Left renal pelvis (tissue), 4 donors: ENCODE results near the gene NR2F1. TPM values are rescaled to one million over a fixed set of nuclear protein-coding genes. Genes with fewer than 3 reads are reported as not detected.
"Not testable (repeated sequence)": the region's sequence is repeated elsewhere in the genome, so short reads cannot be mapped to it uniquely, and the experiment has no call there.

Experiments used
- DNase-seq, 4 donors: peaks; one replicate each; pipeline ENCODE4 v3.0.0-alpha.2; 2013; ENCODE audit warnings: low read depth in 4 of 4, low spot score in 3 of 4
- polyA plus RNA-seq, 4 donors: library from polyadenylated mRNA; unstranded; fragments of 120-200 nt; gene quantifications; one replicate each; pipeline ENCODE4 v1.2.1, GENCODE V29; 2013; ENCODE audit not compliant: insufficient read length in 4 of 4

The NR2F1 gene
- polyA plus RNA-seq = 100 to 1,000 TPM; 223 to 932 (median 260) TPM

- peak; percentile 95 to 98 (median 96) for DNase-seq
Observed at GRCh38 chr5:93582677-93583438, at the start of gene NR2F1. NR2F1 (plus strand) TSS chr5:93583222; CDS start chr5:93585024, 1,802 bp downstream.

GRCh38 chr5:93545872-93546271, 37.1 kb upstream of the NR2F1 start:
- no peak for DNase-seq

- DNase-seq = not testable (repeated sequence)
Observed at GRCh38 chr5:93549594-93549993, 33.4 kb upstream of the NR2F1 start.

GRCh38 chr5:93557021-93557604, 25.9 kb upstream of the NR2F1 start:
- no peak for DNase-seq

GRCh38 chr5:93566091-93566490, 16.9 kb upstream of the NR2F1 start:
- DNase-seq = no peak

GRCh38 chr5:93567424-93567823, 15.6 kb upstream of the NR2F1 start:
- no peak for DNase-seq

- DNase-seq = no peak
Observed at GRCh38 chr5:93569300-93570160, 13.5 kb upstream of the NR2F1 start.

- DNase-seq = no peak
Observed at GRCh38 chr5:93570294-93571113, 12.5 kb upstream of the NR2F1 start.

GRCh38 chr5:93571114-93571949, 11.7 kb upstream of the NR2F1 start:
- DNase-seq = no peak

- no peak for DNase-seq
Observed at GRCh38 chr5:93572101-93572607, 10.9 kb upstream of the NR2F1 start.

GRCh38 chr5:93572608-93573353, 10.2 kb upstream of the NR2F1 start:
- DNase-seq = no peak

GRCh38 chr5:93573354-93574351, 9.4 kb upstream of the NR2F1 start:
- DNase-seq = no peak

- DNase-seq = no peak
Observed at GRCh38 chr5:93574491-93575305, 8.3 kb upstream of the NR2F1 start.

GRCh38 chr5:93575461-93576414, 7.3 kb upstream of the NR2F1 start:
- DNase-seq = no peak
